Body of pancreas (tissue), 4 donors: Measurements from ENCODE around the gene CERS5. TPM values are rescaled to one million over a fixed set of nuclear protein-coding genes. Genes with fewer than 3 reads are reported as not detected.
A peak's percentile ranks its signal among the peaks of the same experiment; 100 is the strongest.

Experiments used
- ATAC-seq: fragments of 150-250 bp; one replicate; pipeline ENCODE4 v1.9.1; 2016
- DNase-seq, 4 donors: peaks; one replicate each; pipeline ENCODE4 v3.0.0-alpha.2; 2019
- H3K27ac ChIP-seq, 4 donors: fragments of 200-600 bp; sonication (generic); 1 replicate in 3 of 4; 2 replicates in 1 of 4; pipeline versions ENCODE4 v1.5.1 to v1.6.1; 2016 to 2019; ENCODE audit warnings: mild to moderate bottlenecking in 1 of 4, mixed read lengths in 1 of 4, moderate library complexity in 1 of 4
- H3K27me3 ChIP-seq, 2 donors: fragments of 200-600 bp; sonication (generic); one replicate each; pipeline ENCODE4 v1.6.0; 2016; ENCODE audit warnings: mild to moderate bottlenecking in 1 of 2
- H3K36me3 ChIP-seq, 2 donors: fragments of 200-600 bp; sonication (generic); replicated peaks in 1 of 2; 2 replicates each; pipeline ENCODE4 v1.5.1; 2016; ENCODE audit warnings: low read depth in 2 of 2; ENCODE audit not compliant: insufficient read depth in 1 of 2
- H3K4me1 ChIP-seq: fragments of 200-600 bp; sonication (generic); one replicate; pipeline ENCODE4 v1.6.0; 2016
- H3K4me3 ChIP-seq, 2 donors: fragments of 200-600 bp; sonication (generic); 1 replicate in 1 of 2; 2 replicates in 1 of 2; pipeline ENCODE4 v1.5.1; 2016 to 2019
- H3K9me3 ChIP-seq, 3 donors: fragments of 200-600 bp; sonication (generic); 1 replicate in 2 of 3; 2 replicates in 1 of 3; pipeline ENCODE4 v1.5.1; 2016
- POLR2A ChIP-seq, 3 donors: fragments of 450-650 bp; IDR thresholded peaks; one replicate each; pipeline ENCODE4 v1.6.1; 2016; ENCODE audit warnings: antibody characterized with exemption in 3 of 3, mild to moderate bottlenecking in 2 of 3
- WGBS, 2 donors: methylation state at CpG; one replicate each; pipeline ENCODE4 v1.1.5; 2017; 5-methylcytosine and 5-hydroxymethylcytosine counted together
- intact Hi-C: fragments of 100-400 bp; cut with DNase I; formaldehyde crosslinking; loops from one replicate; pipeline ENCODE4 v1.15.1; 2023
- total RNA-seq, 2 donors: library from RNA; depleted of rRNA; stranded (reverse); fragments of >200 nt; gene quantifications; one replicate each; pipeline ENCODE4 v1.1.0, GENCODE V29; 2016
- TF ChIP-seq, protein P1 (sequence below), 7 experiments: fragments of 450-650 bp in 4 of 7; fragments of 200-600 bp in 3 of 7; sonication (generic) in 3 of 7; IDR thresholded peaks; one replicate each; pipeline ENCODE4 v1.5.1; 2016 to 2019; ENCODE audit warnings: antibody characterized with exemption in 7 of 7

The CERS5 gene
- total RNA-seq, 2 donors from 2014 or later = 17.8 to 20.2 TPM

DNA sequence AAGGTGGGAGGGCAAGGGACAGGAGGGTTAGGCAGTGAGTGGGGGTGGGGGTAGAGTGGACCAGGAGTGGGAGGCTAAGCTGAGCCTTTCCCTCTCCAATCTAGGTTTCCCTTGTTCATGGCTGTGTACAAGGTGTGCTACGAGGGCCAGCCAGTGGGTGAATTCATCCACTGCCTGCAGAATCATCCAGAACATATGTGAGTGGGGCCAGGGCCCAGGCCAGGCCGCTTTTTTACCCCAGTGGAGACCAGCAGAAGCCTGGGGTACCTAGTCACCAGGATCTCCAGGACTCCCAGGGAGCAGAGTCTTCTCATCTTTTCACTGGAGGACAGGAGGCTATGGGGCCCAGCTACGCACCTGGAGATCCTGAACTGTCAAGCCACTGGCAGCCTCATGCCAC, 57.9 kb downstream of the CERS5 start:
- Histone ChIP-seq H3K4me1 (peaks cover 47% of the 10 kb centered on the region), H3K27ac (peak overlapping the region; percentile 68 to 97 (median 82)), H3K4me3 (no peak overlapping the region), H3K9me3 (no peaks in the 10 kb centered on the region), H3K36me3 (no peaks in the 10 kb centered on the region), H3K27me3 (no peaks in the 10 kb centered on the region)
- DNase-seq (no peak), ATAC-seq (no peak)
- intact Hi-C loops = no loop called here
- no peak for TF ChIP-seq POLR2A (IDR thresholded peaks at IDR 0.05)
- TF ChIP-seq, protein P1, sequence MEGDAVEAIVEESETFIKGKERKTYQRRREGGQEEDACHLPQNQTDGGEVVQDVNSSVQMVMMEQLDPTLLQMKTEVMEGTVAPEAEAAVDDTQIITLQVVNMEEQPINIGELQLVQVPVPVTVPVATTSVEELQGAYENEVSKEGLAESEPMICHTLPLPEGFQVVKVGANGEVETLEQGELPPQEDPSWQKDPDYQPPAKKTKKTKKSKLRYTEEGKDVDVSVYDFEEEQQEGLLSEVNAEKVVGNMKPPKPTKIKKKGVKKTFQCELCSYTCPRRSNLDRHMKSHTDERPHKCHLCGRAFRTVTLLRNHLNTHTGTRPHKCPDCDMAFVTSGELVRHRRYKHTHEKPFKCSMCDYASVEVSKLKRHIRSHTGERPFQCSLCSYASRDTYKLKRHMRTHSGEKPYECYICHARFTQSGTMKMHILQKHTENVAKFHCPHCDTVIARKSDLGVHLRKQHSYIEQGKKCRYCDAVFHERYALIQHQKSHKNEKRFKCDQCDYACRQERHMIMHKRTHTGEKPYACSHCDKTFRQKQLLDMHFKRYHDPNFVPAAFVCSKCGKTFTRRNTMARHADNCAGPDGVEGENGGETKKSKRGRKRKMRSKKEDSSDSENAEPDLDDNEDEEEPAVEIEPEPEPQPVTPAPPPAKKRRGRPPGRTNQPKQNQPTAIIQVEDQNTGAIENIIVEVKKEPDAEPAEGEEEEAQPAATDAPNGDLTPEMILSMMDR (IDR thresholded peaks at IDR 0.05) = no peak
- 86 to 100% methylated on average over 1 to 3 of the region's 3 CpGs for WGBS, 2 donors

DNA sequence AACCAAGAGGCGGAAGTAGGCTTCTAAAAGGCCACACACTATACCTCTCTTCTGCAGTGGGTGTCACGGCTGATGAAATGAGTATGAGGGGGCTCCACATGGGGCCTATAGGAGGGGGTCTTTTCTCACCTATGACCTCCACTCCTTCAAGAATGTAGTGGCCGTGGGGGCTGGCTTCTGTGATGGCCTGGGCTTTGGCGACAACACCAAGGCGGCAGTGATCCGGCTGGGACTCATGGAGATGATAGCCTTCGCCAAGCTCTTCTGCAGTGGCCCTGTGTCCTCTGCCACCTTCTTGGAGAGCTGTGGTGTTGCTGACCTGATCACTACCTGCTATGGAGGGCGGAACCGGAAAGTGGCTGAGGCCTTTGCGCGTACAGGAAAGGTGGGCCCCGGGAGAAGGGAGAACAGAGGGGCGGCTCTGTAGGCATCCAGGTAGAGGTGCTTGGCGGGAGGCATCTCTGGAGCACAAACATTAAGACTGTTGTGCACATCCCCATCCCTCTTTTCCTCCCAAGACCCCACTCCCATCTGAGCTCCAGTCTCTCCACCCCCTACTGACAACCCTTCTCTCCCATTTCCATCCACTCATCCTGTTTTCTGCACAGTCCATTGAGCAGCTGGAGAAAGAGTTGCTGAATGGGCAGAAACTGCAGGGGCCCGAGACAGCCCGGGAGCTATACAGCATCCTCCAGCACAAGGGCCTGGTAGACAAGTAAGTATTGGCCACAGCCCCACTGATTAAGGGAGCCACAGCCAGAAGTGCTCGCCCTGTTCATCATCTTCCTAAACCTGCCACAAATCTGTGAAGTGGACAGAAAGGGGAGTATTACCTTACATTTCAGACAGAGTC, 59.5 kb downstream of the CERS5 start:
- ATAC-seq = no peak
- no peak for DNase-seq
- TF ChIP-seq, protein P1 (IDR thresholded peaks at IDR 0.05) = no peak
- TF ChIP-seq POLR2A (IDR thresholded peaks at IDR 0.05) = no peak
- Histone ChIP-seq H3K27me3 (no peaks in the 10 kb centered on the region), H3K36me3 (no peaks in the 10 kb centered on the region), H3K27ac (no peak overlapping the region), H3K4me1 (peaks cover 42% of the 10 kb centered on the region), H3K9me3 (no peaks in the 10 kb centered on the region), H3K4me3 (no peak overlapping the region)
- WGBS, 2 donors = 87 to 92% methylated on average over 17 of the region's 17 CpGs
- intact Hi-C loops = no loop called here

DNA sequence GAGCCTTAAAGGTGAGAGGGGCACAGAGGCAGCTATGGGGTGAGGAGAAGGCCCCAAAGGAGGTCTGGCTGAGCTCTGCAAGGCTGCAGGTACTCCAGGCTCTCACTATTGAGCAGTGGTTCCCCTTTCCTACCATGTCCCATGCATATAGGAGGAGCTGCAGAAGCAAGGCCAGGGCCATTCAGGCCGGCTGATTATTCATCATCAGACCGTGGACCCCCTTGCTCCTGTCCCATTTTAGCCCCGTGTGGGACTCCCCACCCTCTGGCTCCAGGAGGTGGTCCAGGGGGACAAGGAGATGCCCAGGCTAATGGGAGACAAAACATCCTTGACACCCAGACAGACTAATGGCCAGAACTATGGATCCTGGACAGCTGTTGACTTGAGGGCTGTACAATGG, 60.3 kb downstream of the CERS5 start:
- H3K9me3 ChIP-seq = no peaks in the 10 kb centered on the region
- H3K4me1 ChIP-seq = peaks cover 42% of the 10 kb centered on the region
- no peak for DNase-seq
- H3K27ac ChIP-seq = no peak overlapping the region
- TF ChIP-seq, protein P1 (IDR thresholded peaks at IDR 0.05) = no peak
- no peak for TF ChIP-seq POLR2A (IDR thresholded peaks at IDR 0.05)
- WGBS, 2 donors = 63% methylated on average over 3 of the region's 3 CpGs
- ATAC-seq = no peak
- H3K36me3 ChIP-seq = no peaks in the 10 kb centered on the region
- intact Hi-C loops = no loop called here
- no peak overlapping the region for H3K4me3 ChIP-seq
- H3K27me3 ChIP-seq = no peaks in the 10 kb centered on the region

DNA sequence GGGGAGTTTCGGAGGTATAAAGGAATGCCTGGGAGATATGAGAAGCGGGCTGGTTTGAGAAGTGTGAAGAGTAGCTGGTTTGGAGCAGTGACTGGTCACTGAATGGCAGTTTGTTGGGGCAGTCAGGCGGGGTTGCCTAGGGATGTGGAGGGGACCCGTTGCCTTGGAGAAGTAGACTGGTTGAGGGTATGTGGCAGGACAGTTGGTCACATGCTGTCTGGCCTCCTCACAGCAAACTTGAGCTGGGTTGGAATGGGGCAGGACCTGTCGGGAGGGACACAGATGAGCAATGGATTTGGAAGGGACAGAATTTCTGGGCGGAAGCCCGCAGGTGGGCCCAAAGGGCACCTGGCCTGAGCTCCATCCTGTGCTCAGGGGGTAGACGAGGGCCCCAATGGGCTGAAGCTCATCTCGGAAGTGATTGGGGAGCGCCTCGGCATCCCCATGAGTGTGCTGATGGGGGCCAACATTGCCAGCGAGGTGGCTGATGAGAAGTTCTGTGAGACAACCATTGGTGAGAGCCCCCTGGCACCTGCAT, 61.2 kb downstream of the CERS5 start:
- Histone ChIP-seq H3K27me3 (no peaks in the 10 kb centered on the region), H3K9me3 (no peaks in the 10 kb centered on the region), H3K4me3 (no peak overlapping the region), H3K4me1 (peaks cover 36% of the 10 kb centered on the region), H3K27ac (no peak overlapping the region), H3K36me3 (no peaks in the 10 kb centered on the region)
- no peak for ATAC-seq
- 83 to 94% methylated on average over 8 to 12 of the region's 12 CpGs for WGBS, 2 donors
- intact Hi-C loops = no loop called here
- DNase-seq = no peak
- no peak for TF ChIP-seq POLR2A (IDR thresholded peaks at IDR 0.05)
- TF ChIP-seq, protein P1 (IDR thresholded peaks at IDR 0.05) = no peak
